Middle frontal gyrus (tissue), 1 donor: Measurements from ENCODE around the gene SH3PXD2A.

ENCODE experiments used
- DNase-seq: peaks from one replicate; pipeline ENCODE4 v3.0.0-alpha.2; 2015; ENCODE audit warnings: low spot score; ENCODE audit errors: extremely low spot score

The SH3PXD2A gene

GRCh38 chr10:103570844-103571655 lies 284.3 kb downstream of the SH3PXD2A start:
- no peak for DNase-seq

GRCh38 chr10:103569896-103570295 lies 285.5 kb downstream of the SH3PXD2A start:
- no peak for DNase-seq

GRCh38 chr10:103568505-103568904 lies 286.9 kb downstream of the SH3PXD2A start:
- DNase-seq: no peak

GRCh38 chr10:103566536-103566935 lies 288.8 kb downstream of the SH3PXD2A start:
- DNase-seq: no peak

- no peak for DNase-seq
These were observed 290.4 kb downstream of the SH3PXD2A start for GRCh38 chr10:103564776-103565520.

- DNase-seq: no peak
These were observed 291.3 kb downstream of the SH3PXD2A start for GRCh38 chr10:103564116-103564501.

- no peak for DNase-seq
These were observed 291.9 kb downstream of the SH3PXD2A start for GRCh38 chr10:103563231-103564115.

GRCh38 chr10:103562383-103562782 lies 293.0 kb downstream of the SH3PXD2A start:
- no peak for DNase-seq

- DNase-seq: no peak
These were observed 294.5 kb downstream of the SH3PXD2A start for GRCh38 chr10:103560886-103561285.

GRCh38 chr10:103559776-103560175 lies 295.6 kb downstream of the SH3PXD2A start:
- DNase-seq: no peak

GRCh38 chr10:103558911-103559310 lies 296.5 kb downstream of the SH3PXD2A start:
- DNase-seq: no peak

- DNase-seq: no peak
These were observed 297.9 kb downstream of the SH3PXD2A start for GRCh38 chr10:103557455-103557854.

- no peak for DNase-seq
These were observed 298.9 kb downstream of the SH3PXD2A start for GRCh38 chr10:103556383-103557007.

- DNase-seq: no peak
These were observed 299.7 kb downstream of the SH3PXD2A start for GRCh38 chr10:103555712-103556111.

GRCh38 chr10:103555325-103555649 lies 300.1 kb downstream of the SH3PXD2A start:
- DNase-seq: no peak

- no peak for DNase-seq
These were observed 300.7 kb downstream of the SH3PXD2A start for GRCh38 chr10:103554488-103555324.

GRCh38 chr10:103553743-103554487 lies 301.5 kb downstream of the SH3PXD2A start:
- no peak for DNase-seq

GRCh38 chr10:103552856-103553742 lies 302.3 kb downstream of the SH3PXD2A start:
- DNase-seq: no peak
